Measurements from ENCODE around the gene FAM24A. TPM values are rescaled to one million over a fixed set of nuclear protein-coding genes. Genes with fewer than 3 reads are reported as not detected.

The FAM24A gene
- polyA plus RNA-seq, 2 of the 4 experiments (the other 2 are of a cell fraction): not detected

- no peak overlapping the region for H3K4me2 ChIP-seq
- POLR2A ChIA-PET: no interaction called here
- no peak overlapping the region for H3K4me3 ChIP-seq
- H3K4me1 ChIP-seq: peaks cover 7% of the 10 kb centered on the region; the same call in 2 of the 3 replicates
- ATAC-seq (no peak), FAIRE-seq (no peak), DNase-seq (ENCODE audit: low read depth in 1 of 2, low spot score in 1 of 2) (no peak)
- no peak for TF ChIP-seq HOXB5 (CRISPR knock-in tag; IDR thresholded peaks at IDR 0.05)
- no peak for TF ChIP-seq REST (IDR thresholded peaks at IDR 0.05)
- no peak for TF ChIP-seq CHD4 (IDR thresholded peaks at IDR 0.05; ENCODE audit: borderline replicate concordance)
- TF ChIP-seq RFX5 (IDR thresholded peaks at IDR 0.05): no peak
- TF ChIP-seq ZNF302 (CRISPR knock-in tag; IDR thresholded peaks at IDR 0.05): no peak
- no peak for TF ChIP-seq HEYL (CRISPR knock-in tag; IDR thresholded peaks at IDR 0.05)
- TF ChIP-seq, protein P1, sequence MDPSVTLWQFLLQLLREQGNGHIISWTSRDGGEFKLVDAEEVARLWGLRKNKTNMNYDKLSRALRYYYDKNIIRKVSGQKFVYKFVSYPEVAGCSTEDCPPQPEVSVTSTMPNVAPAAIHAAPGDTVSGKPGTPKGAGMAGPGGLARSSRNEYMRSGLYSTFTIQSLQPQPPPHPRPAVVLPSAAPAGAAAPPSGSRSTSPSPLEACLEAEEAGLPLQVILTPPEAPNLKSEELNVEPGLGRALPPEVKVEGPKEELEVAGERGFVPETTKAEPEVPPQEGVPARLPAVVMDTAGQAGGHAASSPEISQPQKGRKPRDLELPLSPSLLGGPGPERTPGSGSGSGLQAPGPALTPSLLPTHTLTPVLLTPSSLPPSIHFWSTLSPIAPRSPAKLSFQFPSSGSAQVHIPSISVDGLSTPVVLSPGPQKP (IDR thresholded peaks at IDR 0.05; ENCODE audit: low read depth, low read length): no peak
- no peak for TF ChIP-seq ATOH8 (CRISPR knock-in tag; IDR thresholded peaks at IDR 0.05; ENCODE audit: low read depth)
- no peak for TF ChIP-seq PHF8 (IDR thresholded peaks at IDR 0.05; ENCODE audit: borderline replicate concordance, low read depth)
- no peak for TF ChIP-seq KDM1A (IDR thresholded peaks at IDR 0.05; ENCODE audit: low read depth)
- TF ChIP-seq ZFP36 (IDR thresholded peaks at IDR 0.05; ENCODE audit: borderline replicate concordance, partially characterized antibody): no peak
- no peak for TF ChIP-seq EP300 (IDR thresholded peaks at IDR 0.05)
- no peak for TF ChIP-seq POLR2AphosphoS2 (conservative IDR thresholded peaks at IDR 0.05; ENCODE audit: low read length)
- TF ChIP-seq NPAS2 (CRISPR knock-in tag; IDR thresholded peaks at IDR 0.05; ENCODE audit: borderline replicate concordance): no peak
- TF ChIP-seq BCL3 (IDR thresholded peaks at IDR 0.05): no peak
- no peak for TF ChIP-seq MAFK (IDR thresholded peaks at IDR 0.05; ENCODE audit: partially characterized antibody)
- no peak for TF ChIP-seq CHD2 (IDR thresholded peaks at IDR 0.05; ENCODE audit: low read length, partially characterized antibody)
- TF ChIP-seq RARB (CRISPR knock-in tag; IDR thresholded peaks at IDR 0.05): no peak
- TF ChIP-seq, protein P2, sequence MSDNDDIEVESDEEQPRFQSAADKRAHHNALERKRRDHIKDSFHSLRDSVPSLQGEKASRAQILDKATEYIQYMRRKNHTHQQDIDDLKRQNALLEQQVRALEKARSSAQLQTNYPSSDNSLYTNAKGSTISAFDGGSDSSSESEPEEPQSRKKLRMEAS (IDR thresholded peaks at IDR 0.05): no peak
- no peak for TF ChIP-seq PBX3 (IDR thresholded peaks at IDR 0.05)
- 100% methylated on average over 1 of the region's 1 CpG for WGBS (ENCODE audit: missing lambda C conversion rate)
- CTCF ChIA-PET: no interaction called here
- H3K27ac ChIP-seq: no peak overlapping the region
- no peaks in the 10 kb centered on the region for H3K9me3 ChIP-seq
These were observed 26.2 kb upstream of the FAM24A start for GRCh38 chr10:122884166-122884565.

All from A549 (cell line).